Measurements from ENCODE around the gene SPOCK1.

DNA sequence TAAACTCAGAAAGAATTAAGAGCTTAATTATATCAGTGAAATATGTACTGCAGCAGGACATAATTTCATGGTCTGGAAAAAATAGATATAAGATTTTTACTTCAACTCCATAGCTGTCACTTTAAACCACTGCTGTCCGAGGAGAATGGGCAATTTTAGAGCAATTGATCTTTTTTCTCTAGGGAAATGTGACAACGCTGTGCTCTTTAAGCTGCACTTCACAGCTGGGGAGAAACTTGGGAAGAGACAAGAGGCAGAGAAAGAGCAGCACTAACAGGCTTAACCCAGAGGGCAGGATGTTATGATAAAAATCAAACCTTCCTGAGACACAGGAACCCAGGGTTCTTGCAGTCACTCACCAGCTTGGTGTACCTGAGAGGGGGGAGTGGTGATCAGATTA lies 92.0 kb downstream of the SPOCK1 start:
- TF ChIP-seq, protein P1, sequence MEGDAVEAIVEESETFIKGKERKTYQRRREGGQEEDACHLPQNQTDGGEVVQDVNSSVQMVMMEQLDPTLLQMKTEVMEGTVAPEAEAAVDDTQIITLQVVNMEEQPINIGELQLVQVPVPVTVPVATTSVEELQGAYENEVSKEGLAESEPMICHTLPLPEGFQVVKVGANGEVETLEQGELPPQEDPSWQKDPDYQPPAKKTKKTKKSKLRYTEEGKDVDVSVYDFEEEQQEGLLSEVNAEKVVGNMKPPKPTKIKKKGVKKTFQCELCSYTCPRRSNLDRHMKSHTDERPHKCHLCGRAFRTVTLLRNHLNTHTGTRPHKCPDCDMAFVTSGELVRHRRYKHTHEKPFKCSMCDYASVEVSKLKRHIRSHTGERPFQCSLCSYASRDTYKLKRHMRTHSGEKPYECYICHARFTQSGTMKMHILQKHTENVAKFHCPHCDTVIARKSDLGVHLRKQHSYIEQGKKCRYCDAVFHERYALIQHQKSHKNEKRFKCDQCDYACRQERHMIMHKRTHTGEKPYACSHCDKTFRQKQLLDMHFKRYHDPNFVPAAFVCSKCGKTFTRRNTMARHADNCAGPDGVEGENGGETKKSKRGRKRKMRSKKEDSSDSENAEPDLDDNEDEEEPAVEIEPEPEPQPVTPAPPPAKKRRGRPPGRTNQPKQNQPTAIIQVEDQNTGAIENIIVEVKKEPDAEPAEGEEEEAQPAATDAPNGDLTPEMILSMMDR (IDR thresholded peaks at IDR 0.05 in 8 of 11, conservative IDR thresholded peaks at IDR 0.05 in 3 of 11) = no peak
- TF ChIP-seq POLR2AphosphoS5 (IDR thresholded peaks at IDR 0.05) (no peak), POLR2A (IDR thresholded peaks at IDR 0.05) (no peak)
